GM12878 (cell line): ENCODE results near the gene CCDC9B. TPM values are rescaled to one million over a fixed set of nuclear protein-coding genes. Genes with fewer than 3 reads are reported as not detected.

Experiments used
- MTA3 ChIP-seq: IDR thresholded peaks from 2 replicates; pipeline ENCODE4 v1.6.1; 2012; ENCODE audit warnings: low read length, inconsistent platforms, borderline replicate concordance
- NR2C1 ChIP-seq: fragments of 450-650 bp; IDR thresholded peaks from 2 replicates; pipeline ENCODE4 v1.6.1; 2017; ENCODE audit warnings: antibody characterized with exemption, mild to moderate bottlenecking, moderate library complexity
- REST ChIP-seq: IDR thresholded peaks from 2 replicates; pipeline ENCODE4 v1.6.1; 2012; ENCODE audit warnings: mild to moderate bottlenecking, low read depth, low read length
- SREBF2 ChIP-seq: IDR thresholded peaks from 2 replicates; pipeline ENCODE4 v1.6.1; 2012; ENCODE audit warnings: mild to moderate bottlenecking, low read length
- polyA plus RNA-seq, 11 experiments: library from polyadenylated mRNA; depleted of rRNA in 4 of 11; unstranded in 6 of 11; stranded (reverse) in 5 of 11; fragments of >200 nt; fragmentation: Nextera tagmentation in 4 of 11; fragmentation: Illumina TruSeq in 1 of 11; extraction: Ambion mirVana in 4 of 11; extraction: Trizol in 1 of 11; gene quantifications; 1 replicate in 1 of 11; 2 replicates in 10 of 11; pipeline versions ENCODE4 v1.2.1 to v1.2.3, GENCODE V29; 2011 to 2016; ENCODE audit warnings: inconsistent platforms in 2 of 11, missing spikeins in 2 of 11, low read depth in 1 of 11
- total RNA-seq, 4 experiments: library from RNA; depleted of rRNA in 3 of 4; stranded (reverse); fragments of >200 nt in 3 of 4; fragmentation: Illumina TruSeq in 1 of 4; extraction: Trizol in 1 of 4; gene quantifications; 2 replicates each; pipeline versions ENCODE4 v1.2.1 to v1.2.3, GENCODE V29; 2013 to 2021
- TF ChIP-seq, protein P1 (sequence below): fragments of 450-650 bp; IDR thresholded peaks from 2 replicates; pipeline ENCODE4 v1.6.1; 2016; ENCODE audit warnings: mild to moderate bottlenecking
- TF ChIP-seq, protein P2 (sequence below): IDR thresholded peaks from 2 replicates; pipeline ENCODE4 v1.6.1; 2011; ENCODE audit warnings: low read depth, low read length, improper control_type of control experiment, borderline replicate concordance

Gene CCDC9B
- total and polyA plus RNA-seq, 10 of the 15 experiments (the other 5 are each of a cell fraction or from before 2014, with no cell fraction given): 0.01 to 0.08 (median 0.03) TPM; not detected in 6

DNA sequence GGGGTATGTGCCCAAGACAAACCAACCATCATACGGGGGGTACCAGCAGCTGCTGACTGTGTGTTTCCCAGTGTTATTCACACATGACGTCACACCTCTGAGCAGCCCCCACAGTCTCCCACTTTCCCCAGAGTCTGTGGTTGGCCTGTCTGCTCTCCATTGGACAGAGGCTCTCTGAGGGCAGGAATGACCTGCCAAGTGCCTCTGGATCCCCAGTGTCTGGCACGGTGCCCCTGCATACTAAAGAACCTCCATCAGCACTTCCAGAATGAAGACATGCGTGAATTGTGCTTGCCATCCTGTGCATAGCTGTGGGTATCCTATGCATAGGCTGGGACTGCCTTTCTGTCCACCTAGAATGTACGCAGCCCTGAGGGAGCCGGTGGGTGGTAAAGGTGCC, 3.5 kb upstream of the CCDC9B start (continued):
- TF ChIP-seq SREBF2 (no peak), NR2C1 (no peak), MTA3 (no peak), REST (no peak)
- TF ChIP-seq, protein P1, sequence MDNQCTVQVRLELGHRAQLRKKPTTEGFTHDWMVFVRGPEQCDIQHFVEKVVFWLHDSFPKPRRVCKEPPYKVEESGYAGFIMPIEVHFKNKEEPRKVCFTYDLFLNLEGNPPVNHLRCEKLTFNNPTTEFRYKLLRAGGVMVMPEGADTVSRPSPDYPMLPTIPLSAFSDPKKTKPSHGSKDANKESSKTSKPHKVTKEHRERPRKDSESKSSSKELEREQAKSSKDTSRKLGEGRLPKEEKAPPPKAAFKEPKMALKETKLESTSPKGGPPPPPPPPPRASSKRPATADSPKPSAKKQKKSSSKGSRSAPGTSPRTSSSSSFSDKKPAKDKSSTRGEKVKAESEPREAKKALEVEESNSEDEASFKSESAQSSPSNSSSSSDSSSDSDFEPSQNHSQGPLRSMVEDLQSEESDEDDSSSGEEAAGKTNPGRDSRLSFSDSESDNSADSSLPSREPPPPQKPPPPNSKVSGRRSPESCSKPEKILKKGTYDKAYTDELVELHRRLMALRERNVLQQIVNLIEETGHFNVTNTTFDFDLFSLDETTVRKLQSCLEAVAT: no peak
- TF ChIP-seq, protein P2, sequence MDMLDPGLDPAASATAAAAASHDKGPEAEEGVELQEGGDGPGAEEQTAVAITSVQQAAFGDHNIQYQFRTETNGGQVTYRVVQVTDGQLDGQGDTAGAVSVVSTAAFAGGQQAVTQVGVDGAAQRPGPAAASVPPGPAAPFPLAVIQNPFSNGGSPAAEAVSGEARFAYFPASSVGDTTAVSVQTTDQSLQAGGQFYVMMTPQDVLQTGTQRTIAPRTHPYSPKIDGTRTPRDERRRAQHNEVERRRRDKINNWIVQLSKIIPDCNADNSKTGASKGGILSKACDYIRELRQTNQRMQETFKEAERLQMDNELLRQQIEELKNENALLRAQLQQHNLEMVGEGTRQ: no peak
